Activated naive CD4-positive, alpha-beta T cell treated with Interleukin-2 at 50 U/mL for 16 hours (primary cell): ENCODE results near the gene TRPV2.
"Not testable (repeated sequence)": the region's sequence is repeated elsewhere in the genome, so short reads cannot be mapped to it uniquely, and the experiment has no call there.

Experiments
- DNase-seq: peaks from one replicate; pipeline ENCODE4 v3.0.0-alpha.2; 2020

The TRPV2 gene

DNA sequence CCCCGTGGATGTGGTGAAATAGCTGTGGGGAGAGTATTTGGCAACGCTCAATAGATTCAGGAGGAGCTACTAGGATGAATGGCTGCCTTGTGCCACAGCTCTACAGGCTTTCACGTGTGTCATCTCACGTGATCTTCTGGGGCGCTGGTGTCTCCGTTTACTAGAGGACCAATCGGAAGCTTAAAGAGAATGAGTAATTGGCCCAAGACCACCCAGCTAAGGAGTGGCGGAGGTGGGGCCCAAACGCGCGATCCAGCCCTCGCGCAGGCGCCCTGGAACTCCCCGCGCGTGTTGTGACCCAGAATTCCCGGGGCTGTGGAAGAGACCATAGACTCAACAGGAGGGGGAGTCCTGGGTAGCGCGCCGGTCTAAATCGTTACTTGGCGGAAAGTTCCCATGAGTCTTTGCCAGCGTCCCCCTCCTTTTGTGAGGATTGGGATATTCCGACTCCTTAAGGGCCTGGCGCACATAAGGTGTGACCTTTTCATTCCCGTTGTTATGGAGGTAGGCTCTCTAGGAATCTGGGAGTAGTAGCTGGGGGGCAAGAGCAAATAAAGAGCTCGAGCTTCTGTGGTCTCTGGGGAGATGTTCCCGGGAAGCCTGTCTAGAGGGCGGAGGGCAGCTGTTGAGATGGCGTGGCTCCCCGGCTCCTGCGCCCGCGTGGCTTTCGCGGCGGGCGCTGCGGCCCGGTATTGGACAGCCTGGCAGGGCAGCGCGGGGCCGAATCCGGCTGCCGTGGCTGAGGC lies 23.4 kb downstream of the TRPV2 start:
- peak; percentile 96 for DNase-seq

GRCh38 chr17:16439303-16439791 lies 24.0 kb downstream of the TRPV2 start:
- DNase-seq: peak; percentile 30

DNA sequence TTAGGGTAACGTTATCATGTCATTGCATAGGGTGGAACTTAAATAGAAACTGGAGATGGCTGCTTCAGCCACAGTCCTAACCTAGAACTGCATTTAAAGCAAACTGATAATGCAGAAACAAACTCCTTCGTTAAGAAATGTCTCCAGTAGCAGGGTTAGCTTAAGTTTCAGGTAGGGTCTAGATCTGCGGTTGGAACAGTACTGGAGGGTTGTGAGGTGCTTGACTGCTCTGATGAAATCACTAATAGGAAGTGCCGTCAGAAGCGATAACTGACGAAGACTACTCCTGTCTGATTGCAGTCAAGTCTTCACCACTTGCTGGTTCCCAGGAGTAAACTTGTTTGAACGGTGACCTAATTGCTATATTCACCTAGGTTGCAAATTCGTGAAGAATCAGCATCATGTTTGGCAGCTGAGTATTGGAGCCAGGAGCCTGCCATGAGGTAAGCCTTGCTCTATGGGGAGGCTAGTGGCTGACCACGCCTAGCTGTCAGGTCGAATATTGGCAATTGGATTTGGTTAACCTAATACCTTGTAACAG lies 24.5 kb downstream of the TRPV2 start:
- DNase-seq: no peak

- not testable (repeated sequence) for DNase-seq
Observed at GRCh38 chr17:16440354-16440753, 25.0 kb downstream of the TRPV2 start.

DNA sequence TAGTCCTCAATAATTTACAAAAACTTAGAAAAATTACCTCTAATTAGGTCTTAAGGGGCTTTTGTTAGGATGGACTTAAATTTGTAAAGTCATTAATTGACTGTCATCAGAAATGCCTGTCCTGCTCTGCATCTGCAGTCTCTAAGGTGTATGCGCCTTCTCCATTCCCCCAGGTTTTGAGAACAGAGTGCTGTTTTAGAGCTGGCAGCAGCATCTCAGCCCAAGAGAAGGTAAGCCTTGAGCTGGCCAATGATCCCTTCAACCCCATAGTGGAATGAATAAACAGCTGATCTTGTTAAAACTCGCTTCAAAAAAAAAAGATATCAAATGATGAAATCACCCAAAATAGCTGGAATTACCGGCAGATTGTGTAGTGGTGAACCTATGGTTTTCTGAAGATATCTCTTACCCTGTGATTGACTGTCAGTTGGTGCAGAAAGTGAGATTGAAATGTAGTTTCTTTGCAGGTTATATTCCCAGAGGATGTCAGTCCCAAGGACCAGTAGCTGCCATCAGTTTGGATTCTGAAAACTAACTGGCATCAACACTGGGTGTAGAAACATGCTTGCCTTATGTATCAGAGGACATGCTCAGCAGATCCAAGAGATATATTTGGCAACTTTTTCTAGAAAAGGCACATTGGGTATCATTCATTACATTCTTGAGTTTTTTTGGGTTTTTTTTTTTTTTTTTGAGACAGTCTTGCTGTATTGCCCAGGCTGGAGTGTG lies 25.7 kb downstream of the TRPV2 start:
- no peak for DNase-seq

- no peak for DNase-seq
Observed at GRCh38 chr17:16442141-16442540, 26.8 kb downstream of the TRPV2 start.

- no peak for DNase-seq
Observed at GRCh38 chr17:16442594-16443510, 27.5 kb downstream of the TRPV2 start.

DNA sequence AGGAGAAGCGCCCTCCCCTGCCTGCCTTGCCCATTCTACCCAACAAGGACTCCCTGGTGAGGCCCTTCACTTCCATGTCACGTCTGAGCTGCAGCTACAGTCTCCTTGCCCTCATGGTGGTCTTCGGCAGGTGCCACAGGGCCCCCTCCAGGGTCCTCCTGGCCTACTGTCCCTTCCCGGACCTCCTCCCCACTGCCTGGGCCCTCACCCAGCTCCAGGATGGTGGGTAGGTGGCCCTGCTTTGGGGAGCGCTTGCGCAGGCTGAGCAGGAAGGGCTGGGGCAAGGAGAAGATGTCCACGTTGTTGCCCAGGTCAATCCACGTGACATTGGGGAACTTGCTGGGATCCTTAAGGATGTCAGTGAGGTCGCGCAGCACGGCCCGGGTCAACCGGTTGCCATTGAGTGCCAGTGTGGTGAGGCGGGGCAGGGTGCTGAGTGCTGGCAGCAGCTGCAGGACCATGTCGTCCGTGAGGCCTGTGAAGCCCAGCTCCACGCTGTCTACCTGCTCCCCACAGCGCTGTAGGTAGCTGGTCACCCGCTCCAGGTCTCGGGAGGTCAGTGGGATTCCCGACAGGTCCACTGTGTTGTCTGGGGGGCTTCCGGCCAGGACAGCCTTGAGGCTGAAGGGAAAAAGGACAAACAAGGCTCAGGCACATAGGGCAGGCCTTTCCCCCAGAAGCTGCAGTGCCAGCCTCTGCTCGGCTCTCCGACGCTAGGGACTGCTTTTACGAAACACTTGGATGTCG lies 28.3 kb downstream of the TRPV2 start:
- no peak for DNase-seq

GRCh38 chr17:16444258-16444886 lies 29.0 kb downstream of the TRPV2 start:
- DNase-seq: no peak

DNA sequence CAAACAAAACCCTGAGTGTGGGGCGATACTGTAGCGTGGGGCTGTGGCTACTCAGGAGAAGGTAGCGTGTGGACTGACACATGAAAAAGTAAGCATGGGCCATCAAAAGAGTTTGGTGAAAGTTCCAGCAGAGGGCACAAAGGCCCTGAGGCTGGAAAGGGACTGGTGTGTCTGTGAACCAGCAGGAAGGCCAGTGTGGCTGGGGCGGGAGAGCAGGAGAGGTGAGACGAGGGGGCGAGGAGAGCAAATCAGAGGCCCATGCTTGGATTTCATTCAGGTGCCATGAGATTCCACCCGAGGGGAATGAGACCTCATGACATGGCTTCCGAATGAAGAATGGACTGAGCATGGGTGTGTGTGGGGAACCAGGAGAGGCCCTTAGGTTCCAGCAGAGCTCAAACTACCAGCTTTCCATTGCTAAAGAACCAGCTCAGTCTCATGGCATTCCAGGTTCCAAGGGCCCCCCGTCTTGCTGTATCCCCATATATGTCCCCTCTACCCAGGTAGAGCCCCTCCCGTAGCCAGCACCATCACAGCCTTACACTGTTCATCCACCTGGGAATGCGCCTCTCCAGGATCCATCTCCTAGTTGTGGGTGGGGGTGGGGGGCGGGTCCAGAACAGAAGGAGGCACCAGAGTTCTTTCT lies 31.1 kb downstream of the TRPV2 start:
- DNase-seq: no peak

DNA sequence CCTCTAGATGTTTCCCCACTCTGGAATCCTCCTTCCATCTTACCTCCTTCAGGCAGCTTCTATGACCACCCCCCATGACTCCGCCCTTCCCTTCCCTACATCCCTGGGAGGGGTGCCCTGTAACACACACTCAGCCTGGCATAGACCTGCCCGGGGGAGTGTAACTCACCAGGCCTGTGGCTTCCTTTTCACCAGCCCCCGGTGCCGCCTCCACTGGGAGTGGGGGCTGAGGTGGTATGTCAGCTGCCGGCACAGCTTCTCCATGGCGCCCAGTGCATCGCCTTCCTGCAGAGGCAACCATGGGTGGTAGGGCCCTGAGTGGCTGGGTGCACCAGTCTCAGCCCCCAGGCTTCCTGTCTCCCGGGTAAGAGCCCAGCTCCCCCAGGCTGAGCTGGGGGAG lies 32.3 kb downstream of the TRPV2 start:
- no peak for DNase-seq

GRCh38 chr17:16448490-16448889 lies 33.1 kb downstream of the TRPV2 start:
- no peak for DNase-seq

DNA sequence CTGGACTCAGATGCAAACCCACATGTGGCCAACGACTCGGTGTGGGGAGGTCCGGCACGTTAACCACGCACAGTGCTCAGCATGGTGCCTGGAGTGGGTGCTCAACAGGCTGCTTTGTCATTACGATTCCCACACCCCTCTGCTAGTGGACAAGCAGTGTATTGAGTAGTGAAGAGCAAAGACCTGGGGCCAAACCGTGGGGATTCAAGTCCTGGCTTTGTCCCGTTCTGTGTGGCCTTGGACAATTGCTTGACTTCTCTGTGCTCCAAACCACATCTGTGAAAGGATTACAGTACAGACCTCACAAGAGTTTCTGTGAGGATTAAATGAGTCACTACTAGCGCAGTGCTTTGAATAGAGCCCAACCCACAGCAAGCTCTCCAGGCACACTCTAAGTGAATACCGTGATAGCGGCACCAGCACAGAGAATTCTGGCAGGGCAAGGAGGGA lies 33.8 kb downstream of the TRPV2 start:
- DNase-seq: no peak

- DNase-seq: no peak
Observed at GRCh38 chr17:16450028-16450427, 34.7 kb downstream of the TRPV2 start.

DNA sequence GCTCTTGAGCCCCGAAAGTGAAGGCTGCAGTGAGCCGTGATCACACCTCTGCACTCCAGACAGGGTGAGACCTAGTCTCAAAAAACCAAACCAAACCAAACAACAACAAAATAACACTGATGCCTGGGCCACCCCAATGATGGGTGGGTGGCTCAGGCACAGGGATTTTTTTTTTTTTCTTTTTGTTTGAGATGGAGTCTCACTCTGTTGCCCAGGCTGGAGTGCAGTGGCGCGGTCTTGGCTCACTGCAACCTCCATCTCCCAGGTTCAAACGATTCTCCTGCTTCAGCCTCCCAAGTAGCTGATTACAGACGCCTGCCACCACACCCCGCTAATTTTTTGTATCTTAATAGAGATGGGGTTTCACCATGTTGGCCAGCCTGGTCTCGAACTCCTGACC lies 36.9 kb downstream of the TRPV2 start:
- not testable (repeated sequence) for DNase-seq

GRCh38 chr17:16453493-16453851 lies 38.1 kb downstream of the TRPV2 start:
- DNase-seq: no peak

DNA sequence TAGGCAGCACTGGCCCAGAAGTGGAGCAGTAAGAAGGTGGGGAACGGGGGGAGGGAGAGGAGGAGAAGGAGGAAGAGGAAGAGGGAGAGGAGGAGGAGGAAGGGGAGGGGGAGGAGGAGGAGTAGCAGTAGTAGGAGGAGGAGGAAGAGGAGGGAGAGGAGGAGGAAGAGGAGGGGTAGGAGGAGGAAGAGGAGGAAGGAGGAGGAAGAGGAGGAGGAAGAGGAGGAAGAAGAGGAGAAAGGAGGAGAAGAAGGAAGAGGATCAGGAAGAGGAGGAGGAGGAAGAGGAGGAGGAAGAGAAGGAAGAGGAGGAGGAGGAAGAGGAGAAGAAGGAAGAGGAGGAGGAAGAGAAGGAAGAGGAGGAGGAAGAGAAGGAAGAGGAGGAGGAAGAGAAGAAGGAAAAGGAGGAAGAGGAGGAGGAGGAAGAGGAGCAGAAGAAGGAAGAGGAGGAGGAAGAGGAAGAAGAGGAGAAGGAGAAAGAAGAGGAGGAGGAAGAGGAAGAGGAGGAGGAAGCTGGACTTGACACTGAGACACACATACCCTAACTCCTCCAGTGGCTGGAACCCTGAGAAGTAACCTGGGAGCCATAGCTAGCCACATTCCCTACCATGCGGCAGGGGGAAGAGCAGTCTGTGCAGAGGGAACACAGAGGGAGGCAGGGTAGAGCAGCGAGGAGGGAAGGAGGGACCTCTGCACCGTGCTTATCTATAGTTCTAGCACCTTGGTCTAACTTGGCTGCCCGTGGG lies 40.8 kb downstream of the TRPV2 start:
- DNase-seq: no peak

- DNase-seq: no peak
Observed at GRCh38 chr17:16456742-16457316, 41.5 kb downstream of the TRPV2 start.

DNA sequence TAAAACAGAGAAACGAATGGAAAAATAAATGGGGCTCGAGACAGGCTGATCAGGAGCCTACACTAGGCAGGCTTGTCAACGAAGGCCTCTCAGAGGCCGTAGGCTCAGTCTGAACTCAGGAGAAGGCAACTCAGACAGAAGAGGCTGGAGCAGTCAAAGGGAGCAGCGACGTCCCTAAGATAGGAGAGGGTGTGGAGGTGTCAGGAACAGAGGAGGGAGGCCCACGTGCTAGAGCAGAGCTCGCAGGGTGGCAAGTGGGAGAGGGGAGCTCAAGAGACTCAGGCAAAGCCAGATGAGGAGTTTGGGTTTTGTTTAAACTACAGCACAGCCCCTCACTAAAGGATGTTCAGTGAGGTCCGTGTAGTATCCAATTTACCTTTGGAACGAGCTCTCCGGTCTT lies 43.9 kb downstream of the TRPV2 start:
- DNase-seq: no peak
